ENCODE results near the gene COL6A3. TPM values are rescaled to one million over a fixed set of nuclear protein-coding genes. Genes with fewer than 3 reads are reported as not detected.

COL6A3 gene, protein sequence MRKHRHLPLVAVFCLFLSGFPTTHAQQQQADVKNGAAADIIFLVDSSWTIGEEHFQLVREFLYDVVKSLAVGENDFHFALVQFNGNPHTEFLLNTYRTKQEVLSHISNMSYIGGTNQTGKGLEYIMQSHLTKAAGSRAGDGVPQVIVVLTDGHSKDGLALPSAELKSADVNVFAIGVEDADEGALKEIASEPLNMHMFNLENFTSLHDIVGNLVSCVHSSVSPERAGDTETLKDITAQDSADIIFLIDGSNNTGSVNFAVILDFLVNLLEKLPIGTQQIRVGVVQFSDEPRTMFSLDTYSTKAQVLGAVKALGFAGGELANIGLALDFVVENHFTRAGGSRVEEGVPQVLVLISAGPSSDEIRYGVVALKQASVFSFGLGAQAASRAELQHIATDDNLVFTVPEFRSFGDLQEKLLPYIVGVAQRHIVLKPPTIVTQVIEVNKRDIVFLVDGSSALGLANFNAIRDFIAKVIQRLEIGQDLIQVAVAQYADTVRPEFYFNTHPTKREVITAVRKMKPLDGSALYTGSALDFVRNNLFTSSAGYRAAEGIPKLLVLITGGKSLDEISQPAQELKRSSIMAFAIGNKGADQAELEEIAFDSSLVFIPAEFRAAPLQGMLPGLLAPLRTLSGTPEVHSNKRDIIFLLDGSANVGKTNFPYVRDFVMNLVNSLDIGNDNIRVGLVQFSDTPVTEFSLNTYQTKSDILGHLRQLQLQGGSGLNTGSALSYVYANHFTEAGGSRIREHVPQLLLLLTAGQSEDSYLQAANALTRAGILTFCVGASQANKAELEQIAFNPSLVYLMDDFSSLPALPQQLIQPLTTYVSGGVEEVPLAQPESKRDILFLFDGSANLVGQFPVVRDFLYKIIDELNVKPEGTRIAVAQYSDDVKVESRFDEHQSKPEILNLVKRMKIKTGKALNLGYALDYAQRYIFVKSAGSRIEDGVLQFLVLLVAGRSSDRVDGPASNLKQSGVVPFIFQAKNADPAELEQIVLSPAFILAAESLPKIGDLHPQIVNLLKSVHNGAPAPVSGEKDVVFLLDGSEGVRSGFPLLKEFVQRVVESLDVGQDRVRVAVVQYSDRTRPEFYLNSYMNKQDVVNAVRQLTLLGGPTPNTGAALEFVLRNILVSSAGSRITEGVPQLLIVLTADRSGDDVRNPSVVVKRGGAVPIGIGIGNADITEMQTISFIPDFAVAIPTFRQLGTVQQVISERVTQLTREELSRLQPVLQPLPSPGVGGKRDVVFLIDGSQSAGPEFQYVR (N-terminal part only)
- 250 to 264 TPM (median 264 TPM) in 3 replicates for total RNA-seq
- long read RNA-seq, full-length matches to known transcripts: 2 of 238 reads
- long read RNA-seq, partial matches to known transcripts: 211 of 238 reads
- long read RNA-seq, other reads (novel, unspliced or antisense): 25 of 238 reads

DNA sequence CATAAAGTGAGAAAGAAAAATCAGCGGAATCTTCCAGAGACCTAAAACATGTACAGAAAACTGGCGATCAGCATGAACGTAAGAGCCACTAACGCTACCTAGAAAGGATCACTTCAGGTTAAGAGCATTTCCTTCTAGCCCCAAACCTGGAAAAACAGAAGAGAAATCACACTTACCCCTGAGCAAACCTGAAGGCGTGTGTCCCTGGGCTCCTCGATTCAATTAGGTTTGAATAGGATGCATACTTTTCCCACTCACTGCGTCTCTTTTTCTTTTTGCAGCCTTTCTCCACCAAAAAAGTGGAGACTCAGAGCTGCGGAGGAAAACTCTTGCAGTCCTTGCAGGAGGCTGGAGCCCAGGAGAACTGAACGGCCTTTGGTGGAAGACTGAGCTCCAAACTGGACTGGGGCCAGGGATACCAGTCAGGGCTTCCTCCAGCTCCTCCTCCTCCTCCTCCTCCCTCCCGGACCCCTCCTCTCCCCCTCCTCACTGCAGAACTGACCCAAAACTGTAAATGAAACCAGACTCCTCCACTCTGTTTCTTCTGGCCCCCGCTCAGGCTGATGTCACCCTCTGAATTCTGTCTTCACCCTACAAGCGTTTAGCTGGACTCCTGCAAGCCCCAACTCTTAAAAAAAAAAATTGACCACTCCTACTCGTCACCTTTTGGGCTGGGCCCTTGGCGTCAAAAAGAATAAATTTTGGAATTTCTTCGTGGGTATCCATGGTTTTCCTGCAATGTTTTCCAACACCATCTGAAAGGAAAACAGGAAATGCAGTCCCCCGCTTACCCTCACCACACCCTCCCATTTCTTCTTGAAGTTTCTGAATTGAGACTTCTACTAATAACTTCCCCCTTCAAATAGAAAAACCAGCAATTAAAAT, at the start of gene COL6A3:
Gene COL6A3 (minus strand): TSS at position 388 of the 885 bp plus-strand sequence. CDS start 17,347 bp downstream, outside the sequence.
- Mint-ChIP-seq H3K27ac (ENCODE audit: unreplicated experiment) (peak within 1 kb of the TSS; percentile 92), H3K27me3 (ENCODE audit: low read depth) (no peaks in the 10 kb centered on the region), H3K4me3 (ENCODE audit: unreplicated experiment) (peak within 1 kb of the TSS; percentile 84), H3K36me3 (ENCODE audit: low read depth) (no peaks in the 10 kb centered on the region), H3K4me1 (ENCODE audit: low read depth) (peaks cover 50% of the 10 kb centered on the region), H3K9me3 (ENCODE audit: low read depth) (no peaks in the 10 kb centered on the region)
- DNase-seq (ENCODE audit: low spot score): no peak
- TF ChIP-seq, protein P1, sequence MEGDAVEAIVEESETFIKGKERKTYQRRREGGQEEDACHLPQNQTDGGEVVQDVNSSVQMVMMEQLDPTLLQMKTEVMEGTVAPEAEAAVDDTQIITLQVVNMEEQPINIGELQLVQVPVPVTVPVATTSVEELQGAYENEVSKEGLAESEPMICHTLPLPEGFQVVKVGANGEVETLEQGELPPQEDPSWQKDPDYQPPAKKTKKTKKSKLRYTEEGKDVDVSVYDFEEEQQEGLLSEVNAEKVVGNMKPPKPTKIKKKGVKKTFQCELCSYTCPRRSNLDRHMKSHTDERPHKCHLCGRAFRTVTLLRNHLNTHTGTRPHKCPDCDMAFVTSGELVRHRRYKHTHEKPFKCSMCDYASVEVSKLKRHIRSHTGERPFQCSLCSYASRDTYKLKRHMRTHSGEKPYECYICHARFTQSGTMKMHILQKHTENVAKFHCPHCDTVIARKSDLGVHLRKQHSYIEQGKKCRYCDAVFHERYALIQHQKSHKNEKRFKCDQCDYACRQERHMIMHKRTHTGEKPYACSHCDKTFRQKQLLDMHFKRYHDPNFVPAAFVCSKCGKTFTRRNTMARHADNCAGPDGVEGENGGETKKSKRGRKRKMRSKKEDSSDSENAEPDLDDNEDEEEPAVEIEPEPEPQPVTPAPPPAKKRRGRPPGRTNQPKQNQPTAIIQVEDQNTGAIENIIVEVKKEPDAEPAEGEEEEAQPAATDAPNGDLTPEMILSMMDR (IDR thresholded peaks at IDR 0.05): no peak

DNA sequence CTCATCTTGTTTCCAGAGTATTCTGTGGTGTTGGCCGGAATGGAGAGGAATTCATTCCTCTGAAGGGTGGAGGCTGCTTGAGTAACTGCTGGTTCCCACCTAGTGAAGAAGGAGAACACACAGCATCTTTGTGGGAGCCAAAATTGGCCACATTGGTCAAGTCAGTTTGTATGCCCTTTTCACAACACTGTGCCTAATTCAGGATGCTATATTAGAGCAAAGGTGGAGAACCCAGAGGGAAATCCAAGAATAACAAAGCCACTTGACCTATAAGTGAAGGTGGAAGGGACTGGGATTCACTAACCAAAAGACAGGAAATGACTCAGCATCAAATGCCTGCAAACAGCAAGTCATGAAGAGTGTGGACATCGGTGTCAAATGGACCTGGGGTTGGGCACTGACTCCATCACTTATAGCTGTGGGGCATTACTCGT, 45.8 kb upstream of the COL6A3 start:
- peak overlapping the region; percentile 80 for H3K27ac Mint-ChIP-seq (ENCODE audit: unreplicated experiment)
- H3K9me3 Mint-ChIP-seq (ENCODE audit: low read depth): peaks cover 13% of the 10 kb centered on the region
- H3K4me3 Mint-ChIP-seq (ENCODE audit: unreplicated experiment): no peak overlapping the region
- TF ChIP-seq, protein P1 (IDR thresholded peaks at IDR 0.05): no peak
- H3K27me3 Mint-ChIP-seq (ENCODE audit: low read depth): no peaks in the 10 kb centered on the region
- H3K4me1 Mint-ChIP-seq (ENCODE audit: low read depth): peaks cover 51% of the 10 kb centered on the region
- H3K36me3 Mint-ChIP-seq (ENCODE audit: low read depth): no peaks in the 10 kb centered on the region
- DNase-seq (ENCODE audit: low spot score): no peak

DNA sequence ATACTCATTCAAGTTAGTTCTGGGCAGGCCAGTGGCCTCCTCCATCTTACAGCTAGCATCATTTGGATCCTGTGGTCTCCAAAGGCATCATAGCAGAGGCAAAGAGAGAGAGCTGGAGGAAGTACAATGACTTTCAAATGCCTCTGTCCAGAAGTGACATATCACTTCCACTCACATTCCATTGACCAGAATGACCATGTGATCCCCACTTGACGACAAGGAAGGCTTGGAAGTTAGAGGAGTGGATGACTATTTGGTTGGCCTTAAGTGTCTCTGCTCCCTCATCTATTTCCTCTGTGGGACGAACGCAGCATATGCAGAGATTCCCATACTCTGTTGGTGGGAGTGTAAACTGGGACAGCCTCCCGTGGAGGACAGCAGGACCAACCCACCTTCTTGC, 45.3 kb upstream of the COL6A3 start:
- Mint-ChIP-seq H3K4me3 (ENCODE audit: unreplicated experiment) (no peak overlapping the region), H3K27ac (ENCODE audit: unreplicated experiment) (peak overlapping the region; percentile 80), H3K9me3 (ENCODE audit: low read depth) (peaks cover 13% of the 10 kb centered on the region), H3K4me1 (ENCODE audit: low read depth) (peaks cover 51% of the 10 kb centered on the region), H3K27me3 (ENCODE audit: low read depth) (no peaks in the 10 kb centered on the region), H3K36me3 (ENCODE audit: low read depth) (no peaks in the 10 kb centered on the region)
- TF ChIP-seq, protein P1 (IDR thresholded peaks at IDR 0.05): no peak
- DNase-seq (ENCODE audit: low spot score): no peak

DNA sequence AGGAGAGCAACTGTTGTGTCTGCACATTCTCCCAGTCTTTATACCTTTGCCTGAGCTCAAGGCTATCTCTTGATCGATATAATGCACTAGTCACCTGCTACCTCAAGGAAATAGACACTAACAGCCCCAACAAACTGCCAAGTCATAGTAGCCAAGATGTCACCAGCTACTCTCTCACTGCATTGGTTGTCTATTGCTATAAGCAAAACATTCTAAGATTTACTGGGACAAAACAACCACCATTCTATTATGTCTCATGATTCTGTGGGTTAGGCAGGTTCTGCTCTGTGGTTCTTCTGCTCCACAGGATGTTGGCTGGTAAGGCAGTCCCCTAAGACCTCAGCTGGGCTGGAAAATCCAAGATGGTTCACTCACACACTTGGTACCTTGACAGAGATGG, 44.6 kb upstream of the COL6A3 start:
- TF ChIP-seq, protein P1 (IDR thresholded peaks at IDR 0.05): no peak
- H3K27ac Mint-ChIP-seq (ENCODE audit: unreplicated experiment): peak overlapping the region; percentile 80
- H3K27me3 Mint-ChIP-seq (ENCODE audit: low read depth): no peaks in the 10 kb centered on the region
- peaks cover 13% of the 10 kb centered on the region for H3K9me3 Mint-ChIP-seq (ENCODE audit: low read depth)
- H3K36me3 Mint-ChIP-seq (ENCODE audit: low read depth): no peaks in the 10 kb centered on the region
- H3K4me3 Mint-ChIP-seq (ENCODE audit: unreplicated experiment): no peak overlapping the region
- DNase-seq (ENCODE audit: low spot score): no peak
- H3K4me1 Mint-ChIP-seq (ENCODE audit: low read depth): peaks cover 56% of the 10 kb centered on the region

All from chondrocyte (in vitro differentiated cells).